SK-N-MC (cell line): ENCODE measurements around the gene CTU2.
A peak's percentile ranks its signal among the peaks of the same experiment; 100 is the strongest.

Experiments
- DNase-seq: peaks from one replicate; pipeline ENCODE4 v3.0.0-alpha.2; 2011; ENCODE audit warnings: low read depth, low spot score
- H3K27ac ChIP-seq: fragments of 200-600 bp; sonication (generic); 2 replicates; pipeline ENCODE4 v1.5.1; 2016; ENCODE audit warnings: mixed run types
- H3K36me3 ChIP-seq: fragments of 200-600 bp; sonication (generic); 2 replicates; pipeline ENCODE4 v1.6.1; 2017; ENCODE audit warnings: antibody characterized with exemption, low read length, mixed read lengths; ENCODE audit not compliant: insufficient read depth
- H3K4me3 ChIP-seq: fragments of 200-600 bp; sonication (generic); 2 replicates; pipeline ENCODE4 v1.5.1; 2016
- H3K9ac ChIP-seq: fragments of 200-600 bp; sonication (generic); 2 replicates; pipeline ENCODE4 v1.8.0; 2017; ENCODE audit warnings: mixed run types, mixed read lengths; ENCODE audit not compliant: insufficient read length
- H3K9me3 ChIP-seq: fragments of 200-600 bp; sonication (generic); 2 replicates; pipeline ENCODE4 v1.6.1; 2017; ENCODE audit warnings: low read depth, mild to moderate bottlenecking, antibody characterized with exemption, low read length, moderate library complexity, mixed read lengths
- EZH2 ChIP-seq: fragments of 200-600 bp; sonication (generic); IDR thresholded peaks from one replicate; pipeline ENCODE4 v1.6.1; 2017; ENCODE audit warnings: antibody characterized with exemption
- FOXP2 ChIP-seq: optimal IDR thresholded peaks from 2 replicates; pipeline ENCODE3; 2011; ENCODE audit warnings: mild to moderate bottlenecking, moderate library complexity; ENCODE audit not compliant: insufficient read depth; ENCODE audit errors: extremely low read length, control extremely low read depth
- POLR2AphosphoS5 ChIP-seq: IDR thresholded peaks from 2 replicates; pipeline ENCODE4 v1.6.1; 2012; ENCODE audit warnings: mild to moderate bottlenecking, low read depth, low read length, borderline replicate concordance

The CTU2 gene

GRCh38 chr16:88705801-88706228 is 488 bp upstream of the CTU2 start:
- Histone ChIP-seq H3K4me3 (peak overlapping the region; percentile 85), H3K9ac (peak overlapping the region; percentile 45), H3K9me3 (no peaks in the 10 kb centered on the region), H3K36me3 (no peaks in the 10 kb centered on the region), H3K27ac (no peak overlapping the region)
- TF ChIP-seq FOXP2 (no peak), EZH2 (no peak), POLR2AphosphoS5 (no peak)
- no peak for DNase-seq

- H3K27ac ChIP-seq = no peak overlapping the region
- H3K9ac ChIP-seq = peak overlapping the region; percentile 69
- H3K9me3 ChIP-seq = no peaks in the 10 kb centered on the region
- DNase-seq = no peak
- H3K4me3 ChIP-seq = peak overlapping the region; percentile 85
- TF ChIP-seq POLR2AphosphoS5 (no peak), EZH2 (no peak), FOXP2 (no peak)
- no peaks in the 10 kb centered on the region for H3K36me3 ChIP-seq
Observed at GRCh38 chr16:88706965-88707826, 893 bp downstream of the CTU2 start.

GRCh38 chr16:88710556-88710955 is 4.3 kb downstream of the CTU2 start:
- no peak for TF ChIP-seq POLR2AphosphoS5
- TF ChIP-seq EZH2 = no peak
- TF ChIP-seq FOXP2 = no peak
- Histone ChIP-seq H3K4me3 (no peak overlapping the region), H3K27ac (no peak overlapping the region), H3K9ac (no peak overlapping the region), H3K9me3 (no peaks in the 10 kb centered on the region), H3K36me3 (no peaks in the 10 kb centered on the region; the same call in 1 of the 2 replicates)
- DNase-seq = no peak

GRCh38 chr16:88711750-88712340 is 5.5 kb downstream of the CTU2 start:
- Histone ChIP-seq H3K9me3 (no peaks in the 10 kb centered on the region), H3K9ac (no peak overlapping the region), H3K4me3 (no peak overlapping the region), H3K27ac (no peak overlapping the region), H3K36me3 (no peaks in the 10 kb centered on the region; the same call in 1 of the 2 replicates)
- no peak for DNase-seq
- TF ChIP-seq POLR2AphosphoS5 = no peak
- no peak for TF ChIP-seq EZH2
- TF ChIP-seq FOXP2 = no peak

- Histone ChIP-seq H3K4me3 (no peak overlapping the region), H3K9ac (no peak overlapping the region), H3K9me3 (no peaks in the 10 kb centered on the region), H3K36me3 (peaks cover 4% of the 10 kb centered on the region; the same call in 1 of the 2 replicates), H3K27ac (no peak overlapping the region)
- no peak for DNase-seq
- TF ChIP-seq FOXP2 (no peak), EZH2 (no peak), POLR2AphosphoS5 (no peak)
Observed at GRCh38 chr16:88712362-88712979, 6.2 kb downstream of the CTU2 start.

GRCh38 chr16:88713054-88713453 is 6.8 kb downstream of the CTU2 start:
- H3K36me3 ChIP-seq = peaks cover 4% of the 10 kb centered on the region; the same call in 1 of the 2 replicates
- H3K27ac ChIP-seq = no peak overlapping the region
- H3K9me3 ChIP-seq = no peaks in the 10 kb centered on the region
- TF ChIP-seq FOXP2 = no peak
- TF ChIP-seq POLR2AphosphoS5 = no peak
- no peak for TF ChIP-seq EZH2
- DNase-seq = no peak
- H3K9ac ChIP-seq = no peak overlapping the region
- no peak overlapping the region for H3K4me3 ChIP-seq

- Histone ChIP-seq H3K9ac (no peak overlapping the region), H3K27ac (no peak overlapping the region), H3K4me3 (no peak overlapping the region), H3K36me3 (peaks cover 8% of the 10 kb centered on the region; the same call in 1 of the 2 replicates), H3K9me3 (no peaks in the 10 kb centered on the region)
- no peak for DNase-seq
- no peak for TF ChIP-seq EZH2
- no peak for TF ChIP-seq POLR2AphosphoS5
- no peak for TF ChIP-seq FOXP2
Observed at GRCh38 chr16:88713568-88714419, 7.5 kb downstream of the CTU2 start.
